HL-60 (cell line): ENCODE measurements around the gene SBF1.

Experiments used
- DNase-seq, 2 experiments: peaks; one replicate each; pipeline ENCODE4 v3.0.0-alpha.2; 2010 to 2020; ENCODE audit warnings: low read depth in 1 of 2, low spot score in 1 of 2
- H3K27ac ChIP-seq: fragments of 250-450 bp; sonication (Bioruptor Pico); replicated peaks from 2 replicates; pipeline ENCODE4 v1.5.1; 2020; ENCODE audit warnings: mild to moderate bottlenecking, moderate library complexity
- H3K27me3 ChIP-seq: fragments of 250-450 bp; sonication (Bioruptor Pico); 2 replicates; pipeline ENCODE4 v1.5.1; 2021; ENCODE audit warnings: mild to moderate bottlenecking, moderate library complexity; ENCODE audit not compliant: insufficient read depth, poor library complexity, severe bottlenecking
- H3K4me3 ChIP-seq: replicated peaks from 2 replicates; pipeline ENCODE4 v1.5.1; 2011; ENCODE audit warnings: mild to moderate bottlenecking, control low read depth, low read length; ENCODE audit not compliant: insufficient read depth
- CTCF ChIP-seq: IDR thresholded peaks from one replicate; pipeline ENCODE4 v1.5.1; 2011; ENCODE audit warnings: low read length, control low read depth, inconsistent platforms; ENCODE audit not compliant: insufficient read depth
- GABPA ChIP-seq: IDR thresholded peaks from 2 replicates; pipeline ENCODE4 v1.6.1; 2012; ENCODE audit warnings: low read depth
- POLR2AphosphoS5 ChIP-seq: IDR thresholded peaks from 2 replicates; pipeline ENCODE4 v1.6.1; 2012; ENCODE audit warnings: low read depth
- REST ChIP-seq: IDR thresholded peaks from 2 replicates; pipeline ENCODE4 v1.6.1; 2012; ENCODE audit warnings: low read depth; ENCODE audit not compliant: insufficient replicate concordance
- SPI1 ChIP-seq: IDR thresholded peaks from 2 replicates; pipeline ENCODE4 v1.6.1; 2012; ENCODE audit warnings: low read depth, mild to moderate bottlenecking, borderline replicate concordance

The SBF1 gene

GRCh38 chr22:50508897-50509296, 34.1 kb upstream of the SBF1 start:
- H3K27ac ChIP-seq, result peak overlapping the region; percentile 91
- no peak for TF ChIP-seq SPI1
- TF ChIP-seq REST, result no peak
- TF ChIP-seq POLR2AphosphoS5, result no peak
- TF ChIP-seq GABPA, result no peak
- TF ChIP-seq CTCF, result no peak
- no peak for DNase-seq

GRCh38 chr22:50507991-50508884, 33.4 kb upstream of the SBF1 start, which contains the start of gene NCAPH2:
Gene NCAPH2, plus strand, starts transcription at chr22:50508224. Its CDS starts 114 bp downstream, at chr22:50508338.
- peak within 1 kb of the TSS; percentile 81 for H3K4me3 ChIP-seq
- H3K27me3 ChIP-seq, result no peaks in the 10 kb centered on the region
- peak; percentile 92 to 96 for DNase-seq
- peak within 1 kb of the TSS; percentile 91 for H3K27ac ChIP-seq
- TF ChIP-seq POLR2AphosphoS5, result peak; percentile 87
- peak; percentile 65 for TF ChIP-seq REST
- no peak for TF ChIP-seq SPI1
- peak; percentile 46; the same call in 1 of the 2 replicates for TF ChIP-seq GABPA
- TF ChIP-seq CTCF, result no peak

More at GRCh38 chr22:50508897-50509296, 34.1 kb upstream of the SBF1 start:
- Histone ChIP-seq H3K4me3 (peak overlapping the region; percentile 67), H3K27me3 (no peaks in the 10 kb centered on the region)

- no peak for TF ChIP-seq CTCF
- TF ChIP-seq SPI1, result no peak
- peak; percentile 8; the same call in 1 of the 2 replicates for TF ChIP-seq POLR2AphosphoS5
- peak within 1 kb of the TSS; percentile 81 for H3K4me3 ChIP-seq
- peak; percentile 67 to 85 for DNase-seq
- H3K27me3 ChIP-seq, result no peaks in the 10 kb centered on the region
- H3K27ac ChIP-seq, result peak within 1 kb of the TSS; percentile 91
Observed at GRCh38 chr22:50507421-50507990, 32.7 kb upstream of the SBF1 start, which contains the start of gene LMF2. Gene LMF2, minus strand, starts transcription at chr22:50507702. Its CDS starts 27 bp downstream, at chr22:50507675.
